Mesendoderm (in vitro differentiated cells): ENCODE data around the gene KIF23.

ENCODE experiments used
- DNase-seq: peaks from one replicate; pipeline ENCODE4 v3.0.0; 2013
- H2AK5ac ChIP-seq: 2 replicates; pipeline ENCODE4 v1.6.1; 2013; ENCODE audit warnings: low read length, inconsistent platforms
- H2BK120ac ChIP-seq: 2 replicates; pipeline ENCODE4 v1.6.1; 2013; ENCODE audit warnings: low read depth, mild to moderate bottlenecking, low read length, moderate library complexity, mixed read lengths
- H2BK15ac ChIP-seq: replicated peaks from 2 replicates; pipeline ENCODE4 v1.6.1; 2013; ENCODE audit warnings: low read depth, mild to moderate bottlenecking, moderate library complexity
- H2BK5ac ChIP-seq: 2 replicates; pipeline ENCODE4 v1.6.1; 2013; ENCODE audit warnings: low read length, inconsistent platforms
- H3K18ac ChIP-seq: 2 replicates; pipeline ENCODE4 v1.6.1; 2013; ENCODE audit warnings: mild to moderate bottlenecking, low read length, mixed read lengths
- H3K23ac ChIP-seq: one replicate; pipeline ENCODE4 v1.6.1; 2013; ENCODE audit warnings: low read length
- H3K27ac ChIP-seq: 2 replicates; pipeline ENCODE4 v1.5.1; 2013; ENCODE audit warnings: low read depth, mild to moderate bottlenecking, inconsistent platforms, low read length, moderate library complexity
- H3K27me3 ChIP-seq: 2 replicates; pipeline ENCODE4 v1.6.1; 2013; ENCODE audit warnings: low read length, control low read depth, mild to moderate bottlenecking, inconsistent platforms; ENCODE audit not compliant: insufficient read depth, poor library complexity
- H3K36me3 ChIP-seq: 2 replicates; pipeline ENCODE4 v1.6.1; 2013; ENCODE audit warnings: low read length, inconsistent platforms; ENCODE audit not compliant: control insufficient read depth, insufficient read depth
- H3K4ac ChIP-seq: one replicate; pipeline ENCODE4 v1.6.1; 2013; ENCODE audit warnings: low read depth, mild to moderate bottlenecking, low read length, moderate library complexity
- H3K4me1 ChIP-seq: 2 replicates; pipeline ENCODE4 v1.6.1; 2013; ENCODE audit warnings: low read depth, low read length, inconsistent platforms; ENCODE audit not compliant: control insufficient read depth
- H3K4me2 ChIP-seq: 2 replicates; pipeline ENCODE4 v1.6.1; 2013; ENCODE audit warnings: low read length
- H3K4me3 ChIP-seq: 2 replicates; pipeline ENCODE4 v1.5.1; 2013; ENCODE audit warnings: mild to moderate bottlenecking, low read length
- H3K56ac ChIP-seq: one replicate; pipeline ENCODE4 v1.6.1; 2013; ENCODE audit warnings: low read length
- H3K79me1 ChIP-seq: 2 replicates; pipeline ENCODE4 v1.6.1; 2013; ENCODE audit warnings: low read length, inconsistent platforms
- H3K79me2 ChIP-seq: 2 replicates; pipeline ENCODE4 v1.6.1; 2013; ENCODE audit warnings: mild to moderate bottlenecking, low read length; ENCODE audit not compliant: control insufficient read depth, insufficient read depth
- H3K9ac ChIP-seq: 2 replicates; pipeline ENCODE4 v1.6.1; 2013; ENCODE audit warnings: low read length, inconsistent platforms
- H4K5ac ChIP-seq: one replicate; pipeline ENCODE4 v1.6.1; 2013; ENCODE audit warnings: low read length
- H4K8ac ChIP-seq: one replicate; pipeline ENCODE4 v1.6.1; 2013; ENCODE audit warnings: low read depth, mild to moderate bottlenecking, control low read depth, low read length, moderate library complexity
- WGBS: extraction: QIAGEN DNeasy Blood & Tissue Kit; methylation state at CpG from one replicate; pipeline ENCODE4 v1.1.7; 2013; ENCODE audit warnings: low lambda C conversion rate, missing lambda C conversion rate; ENCODE audit not compliant: insufficient coverage; ENCODE audit errors: extremely low coverage; 5-methylcytosine and 5-hydroxymethylcytosine counted together

Gene KIF23

GRCh38 chr15:69384626-69385598 is 29.2 kb upstream of the KIF23 start:
- H4K8ac ChIP-seq, result no peak overlapping the region
- H3K4ac ChIP-seq, result no peak overlapping the region
- no peak for DNase-seq
- H3K27me3 ChIP-seq, result no peaks in the 10 kb centered on the region
- H3K36me3 ChIP-seq, result no peaks in the 10 kb centered on the region
- no peak overlapping the region for H2BK15ac ChIP-seq
- no peak overlapping the region for H3K56ac ChIP-seq
- H3K4me3 ChIP-seq, result no peak overlapping the region
- H2BK120ac ChIP-seq, result no peak overlapping the region
- no peaks in the 10 kb centered on the region for H3K4me1 ChIP-seq
- no peak overlapping the region for H4K5ac ChIP-seq
- H3K79me1 ChIP-seq, result no peaks in the 10 kb centered on the region
- no peaks in the 10 kb centered on the region for H3K79me2 ChIP-seq
- H3K4me2 ChIP-seq, result no peak overlapping the region
- no peak overlapping the region for H2AK5ac ChIP-seq
- H3K23ac ChIP-seq, result no peak overlapping the region
- H3K9ac ChIP-seq, result no peak overlapping the region
- H2BK5ac ChIP-seq, result no peak overlapping the region
- H3K27ac ChIP-seq, result no peak overlapping the region
- no peak overlapping the region for H3K18ac ChIP-seq
- WGBS, result no CpG with 5 or more reads among the region's 12 CpGs

DNA sequence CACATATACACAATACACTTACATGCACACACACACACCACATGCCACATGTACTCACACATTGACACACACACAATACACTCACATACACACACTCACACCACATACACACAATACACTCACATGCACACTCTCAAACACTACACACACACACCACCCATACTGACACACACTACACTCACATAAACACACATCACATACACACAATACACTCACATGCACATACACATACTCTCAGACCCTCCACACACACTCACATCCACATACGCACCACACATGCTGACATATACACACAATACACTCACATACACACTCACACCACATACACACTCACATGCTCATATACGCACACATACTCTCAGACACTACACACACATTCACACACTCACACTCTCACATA is 28.3 kb upstream of the KIF23 start:
- no peak overlapping the region for H3K9ac ChIP-seq
- no peak overlapping the region for H2BK15ac ChIP-seq
- H3K27me3 ChIP-seq, result no peaks in the 10 kb centered on the region
- no peak overlapping the region for H3K23ac ChIP-seq
- H2AK5ac ChIP-seq, result no peak overlapping the region
- no peak overlapping the region for H3K56ac ChIP-seq
- no peaks in the 10 kb centered on the region for H3K79me2 ChIP-seq
- no peak overlapping the region for H2BK120ac ChIP-seq
- H4K8ac ChIP-seq, result no peak overlapping the region
- no peak for DNase-seq
- H3K4ac ChIP-seq, result no peak overlapping the region
- H3K27ac ChIP-seq, result no peak overlapping the region
- no peak overlapping the region for H4K5ac ChIP-seq
- H3K4me2 ChIP-seq, result no peak overlapping the region
- no peaks in the 10 kb centered on the region for H3K36me3 ChIP-seq
- H3K18ac ChIP-seq, result no peak overlapping the region
- WGBS, result 100% methylated on average over 2 of the region's 2 CpGs
- H3K4me3 ChIP-seq, result no peak overlapping the region
- H2BK5ac ChIP-seq, result no peak overlapping the region
- H3K4me1 ChIP-seq, result no peaks in the 10 kb centered on the region
- H3K79me1 ChIP-seq, result no peaks in the 10 kb centered on the region

DNA sequence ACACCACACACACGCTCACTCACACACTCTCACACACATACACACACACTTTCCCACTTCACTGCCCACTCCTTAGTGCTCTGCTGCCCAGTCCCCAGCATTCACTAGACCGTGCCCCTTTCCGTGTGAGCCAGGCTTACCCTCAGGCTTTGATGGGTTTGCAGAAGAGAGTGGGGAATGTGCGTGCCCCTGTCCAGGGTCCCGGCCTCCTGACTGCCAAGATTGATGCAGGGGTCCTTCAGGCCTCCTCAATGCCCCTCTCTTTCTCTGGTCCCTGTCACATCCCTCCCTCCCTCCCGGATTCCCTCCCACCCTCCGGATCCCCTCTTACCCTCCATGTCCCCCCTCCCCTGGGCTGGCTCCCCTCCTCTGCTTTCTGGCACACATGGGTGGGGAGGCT is 27.9 kb upstream of the KIF23 start:
- no peak overlapping the region for H3K4me2 ChIP-seq
- H3K27ac ChIP-seq, result no peak overlapping the region
- WGBS, result 100% methylated on average over 1 of the region's 7 CpGs
- H2AK5ac ChIP-seq, result no peak overlapping the region
- no peaks in the 10 kb centered on the region for H3K36me3 ChIP-seq
- no peaks in the 10 kb centered on the region for H3K79me1 ChIP-seq
- no peak overlapping the region for H3K9ac ChIP-seq
- no peak overlapping the region for H3K4ac ChIP-seq
- H2BK15ac ChIP-seq, result no peak overlapping the region
- no peak for DNase-seq
- no peak overlapping the region for H4K8ac ChIP-seq
- no peak overlapping the region for H3K56ac ChIP-seq
- H3K79me2 ChIP-seq, result no peaks in the 10 kb centered on the region
- H3K4me1 ChIP-seq, result no peaks in the 10 kb centered on the region
- H4K5ac ChIP-seq, result no peak overlapping the region
- H3K27me3 ChIP-seq, result no peaks in the 10 kb centered on the region
- no peak overlapping the region for H3K18ac ChIP-seq
- no peak overlapping the region for H3K4me3 ChIP-seq
- no peak overlapping the region for H2BK5ac ChIP-seq
- H3K23ac ChIP-seq, result no peak overlapping the region
- no peak overlapping the region for H2BK120ac ChIP-seq

DNA sequence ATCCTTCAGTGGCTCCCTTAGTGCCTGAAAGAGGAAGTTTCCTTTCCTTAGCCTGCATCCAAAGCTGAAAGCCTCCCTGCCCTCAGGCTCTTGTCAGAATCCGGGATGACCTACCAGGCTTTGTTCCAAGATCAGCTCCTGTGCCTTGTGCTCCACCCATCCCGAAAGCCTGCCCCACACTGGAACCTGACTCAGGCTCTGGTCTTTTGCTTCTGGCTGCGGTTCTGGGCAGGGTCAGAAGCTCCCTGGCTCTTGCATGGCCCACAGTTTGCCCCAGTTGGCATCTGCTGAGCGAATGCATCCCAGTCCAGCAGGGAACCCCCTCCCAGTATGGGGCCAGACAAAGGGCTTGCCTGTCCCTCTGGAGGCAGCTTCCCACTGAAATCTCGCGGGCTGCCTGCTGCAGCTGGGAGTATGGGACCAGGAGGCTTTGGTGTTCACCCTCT is 25.9 kb upstream of the KIF23 start:
- H3K4me3 ChIP-seq, result no peak overlapping the region
- peak; percentile 49 for DNase-seq
- H2BK5ac ChIP-seq, result no peak overlapping the region
- WGBS, result no CpG with 5 or more reads among the region's 6 CpGs
- H4K5ac ChIP-seq, result no peak overlapping the region
- H3K4ac ChIP-seq, result no peak overlapping the region
- no peak overlapping the region for H2BK15ac ChIP-seq
- no peaks in the 10 kb centered on the region for H3K79me1 ChIP-seq
- no peaks in the 10 kb centered on the region for H3K4me1 ChIP-seq
- H2AK5ac ChIP-seq, result no peak overlapping the region
- no peak overlapping the region for H3K18ac ChIP-seq
- no peaks in the 10 kb centered on the region for H3K36me3 ChIP-seq
- no peak overlapping the region for H3K23ac ChIP-seq
- H3K56ac ChIP-seq, result no peak overlapping the region
- no peaks in the 10 kb centered on the region for H3K27me3 ChIP-seq
- H3K4me2 ChIP-seq, result no peak overlapping the region
- no peaks in the 10 kb centered on the region for H3K79me2 ChIP-seq
- no peak overlapping the region for H2BK120ac ChIP-seq
- H3K27ac ChIP-seq, result no peak overlapping the region
- no peak overlapping the region for H4K8ac ChIP-seq
- no peak overlapping the region for H3K9ac ChIP-seq

DNA sequence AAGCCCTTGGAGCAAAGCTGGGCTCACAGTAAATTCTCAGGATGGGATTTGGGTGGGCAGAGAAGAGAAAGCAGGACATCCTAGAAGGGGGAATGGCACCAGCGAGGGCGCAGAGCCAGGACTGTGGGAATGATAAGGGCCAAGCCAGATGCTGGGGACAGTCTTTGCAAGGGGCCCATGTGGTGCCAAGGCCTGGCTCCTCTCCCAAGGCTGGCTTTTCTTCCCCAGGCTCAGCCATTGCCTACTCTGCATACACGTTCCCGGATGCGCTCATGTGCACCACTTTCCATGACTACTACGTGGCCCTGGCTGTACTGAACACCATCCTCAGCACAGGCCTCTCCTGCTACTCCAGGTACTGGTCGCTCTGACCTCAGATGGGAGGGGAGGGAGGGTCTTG is 24.7 kb upstream of the KIF23 start:
- no peak overlapping the region for H3K18ac ChIP-seq
- H2BK15ac ChIP-seq, result no peak overlapping the region
- no peak overlapping the region for H3K4me3 ChIP-seq
- H3K9ac ChIP-seq, result no peak overlapping the region
- H3K23ac ChIP-seq, result no peak overlapping the region
- H3K79me2 ChIP-seq, result no peaks in the 10 kb centered on the region
- H3K56ac ChIP-seq, result no peak overlapping the region
- H3K4me1 ChIP-seq, result no peaks in the 10 kb centered on the region
- no peak overlapping the region for H3K27ac ChIP-seq
- no peaks in the 10 kb centered on the region for H3K27me3 ChIP-seq
- no peak for DNase-seq
- no peak overlapping the region for H2AK5ac ChIP-seq
- no peak overlapping the region for H2BK120ac ChIP-seq
- no peak overlapping the region for H4K5ac ChIP-seq
- H3K36me3 ChIP-seq, result no peaks in the 10 kb centered on the region
- no peaks in the 10 kb centered on the region for H3K79me1 ChIP-seq
- no CpG with 5 or more reads among the region's 7 CpGs for WGBS
- no peak overlapping the region for H4K8ac ChIP-seq
- no peak overlapping the region for H3K4ac ChIP-seq
- no peak overlapping the region for H3K4me2 ChIP-seq
- H2BK5ac ChIP-seq, result no peak overlapping the region
